GM23338 (cell line): Measurements from ENCODE around the gene CAPZB.

ENCODE experiments used
- CREB1 ChIP-seq: fragments of 250-450 bp; sonication (Bioruptor Pico); IDR thresholded peaks from 2 replicates; pipeline ENCODE4 v1.5.0; 2020; ENCODE audit warnings: low read depth, mild to moderate bottlenecking, moderate library complexity
- ETS1 ChIP-seq: IDR thresholded peaks from 2 replicates; pipeline ENCODE4 v1.6.1; 2016; ENCODE audit warnings: antibody characterized with exemption
- EZH2 ChIP-seq: fragments of 200-600 bp; sonication (generic); IDR thresholded peaks from one replicate; pipeline ENCODE4 v1.8.0; 2017; ENCODE audit warnings: antibody characterized with exemption, mild to moderate bottlenecking, low read depth; ENCODE audit not compliant: unreplicated experiment
- EZH2phosphoT487 ChIP-seq: fragments of 200-600 bp; sonication (generic); IDR thresholded peaks from one replicate; pipeline ENCODE4 v1.8.1; 2018; ENCODE audit warnings: antibody characterized with exemption; ENCODE audit not compliant: unreplicated experiment
- JUNB ChIP-seq: IDR thresholded peaks from one replicate; pipeline ENCODE4 v1.6.1; 2016; ENCODE audit warnings: antibody characterized with exemption; ENCODE audit not compliant: unreplicated experiment
- NANOG ChIP-seq: IDR thresholded peaks from 2 replicates; pipeline ENCODE4 v1.6.1; 2016; ENCODE audit warnings: antibody characterized with exemption, borderline replicate concordance
- POLR2AphosphoS5 ChIP-seq: IDR thresholded peaks from 2 replicates; pipeline ENCODE4 v1.6.1; 2016; ENCODE audit warnings: antibody characterized with exemption, low read depth
- STAT1 ChIP-seq: IDR thresholded peaks from one replicate; pipeline ENCODE4 v1.6.1; 2016; ENCODE audit warnings: antibody characterized with exemption; ENCODE audit not compliant: unreplicated experiment
- ZNF331 ChIP-seq: fragments of 250-450 bp; sonication (Bioruptor Pico); IDR thresholded peaks from 2 replicates; pipeline ENCODE4 v1.5.0; 2020; ENCODE audit warnings: low read depth, mild to moderate bottlenecking, moderate library complexity
- TF ChIP-seq, protein P1 (sequence below), 2 experiments: fragments of 200-600 bp in 1 of 2; sonication (generic) in 1 of 2; conservative IDR thresholded peaks; 2 replicates each; pipeline versions ENCODE4 v1.5.1 to v1.6.1; 2016 to 2017; ENCODE audit warnings: antibody characterized with exemption in 2 of 2, low read depth in 2 of 2, mild to moderate bottlenecking in 2 of 2, moderate library complexity in 1 of 2
- TF ChIP-seq, protein P2 (sequence below): IDR thresholded peaks from one replicate; pipeline ENCODE4 v1.6.1; 2018; ENCODE audit warnings: antibody characterized with exemption; ENCODE audit not compliant: unreplicated experiment

GRCh38 chr1:19485362-19486187 is at the start of gene CAPZB:
- TF ChIP-seq, protein P1, sequence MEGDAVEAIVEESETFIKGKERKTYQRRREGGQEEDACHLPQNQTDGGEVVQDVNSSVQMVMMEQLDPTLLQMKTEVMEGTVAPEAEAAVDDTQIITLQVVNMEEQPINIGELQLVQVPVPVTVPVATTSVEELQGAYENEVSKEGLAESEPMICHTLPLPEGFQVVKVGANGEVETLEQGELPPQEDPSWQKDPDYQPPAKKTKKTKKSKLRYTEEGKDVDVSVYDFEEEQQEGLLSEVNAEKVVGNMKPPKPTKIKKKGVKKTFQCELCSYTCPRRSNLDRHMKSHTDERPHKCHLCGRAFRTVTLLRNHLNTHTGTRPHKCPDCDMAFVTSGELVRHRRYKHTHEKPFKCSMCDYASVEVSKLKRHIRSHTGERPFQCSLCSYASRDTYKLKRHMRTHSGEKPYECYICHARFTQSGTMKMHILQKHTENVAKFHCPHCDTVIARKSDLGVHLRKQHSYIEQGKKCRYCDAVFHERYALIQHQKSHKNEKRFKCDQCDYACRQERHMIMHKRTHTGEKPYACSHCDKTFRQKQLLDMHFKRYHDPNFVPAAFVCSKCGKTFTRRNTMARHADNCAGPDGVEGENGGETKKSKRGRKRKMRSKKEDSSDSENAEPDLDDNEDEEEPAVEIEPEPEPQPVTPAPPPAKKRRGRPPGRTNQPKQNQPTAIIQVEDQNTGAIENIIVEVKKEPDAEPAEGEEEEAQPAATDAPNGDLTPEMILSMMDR (conservative IDR thresholded peaks at IDR 0.05; ENCODE audit: low read depth in 2 of 2), result no peak
- no peak for TF ChIP-seq EZH2
- TF ChIP-seq POLR2AphosphoS5, result peak; percentile 70
- no peak for TF ChIP-seq NANOG
- TF ChIP-seq, protein P2, sequence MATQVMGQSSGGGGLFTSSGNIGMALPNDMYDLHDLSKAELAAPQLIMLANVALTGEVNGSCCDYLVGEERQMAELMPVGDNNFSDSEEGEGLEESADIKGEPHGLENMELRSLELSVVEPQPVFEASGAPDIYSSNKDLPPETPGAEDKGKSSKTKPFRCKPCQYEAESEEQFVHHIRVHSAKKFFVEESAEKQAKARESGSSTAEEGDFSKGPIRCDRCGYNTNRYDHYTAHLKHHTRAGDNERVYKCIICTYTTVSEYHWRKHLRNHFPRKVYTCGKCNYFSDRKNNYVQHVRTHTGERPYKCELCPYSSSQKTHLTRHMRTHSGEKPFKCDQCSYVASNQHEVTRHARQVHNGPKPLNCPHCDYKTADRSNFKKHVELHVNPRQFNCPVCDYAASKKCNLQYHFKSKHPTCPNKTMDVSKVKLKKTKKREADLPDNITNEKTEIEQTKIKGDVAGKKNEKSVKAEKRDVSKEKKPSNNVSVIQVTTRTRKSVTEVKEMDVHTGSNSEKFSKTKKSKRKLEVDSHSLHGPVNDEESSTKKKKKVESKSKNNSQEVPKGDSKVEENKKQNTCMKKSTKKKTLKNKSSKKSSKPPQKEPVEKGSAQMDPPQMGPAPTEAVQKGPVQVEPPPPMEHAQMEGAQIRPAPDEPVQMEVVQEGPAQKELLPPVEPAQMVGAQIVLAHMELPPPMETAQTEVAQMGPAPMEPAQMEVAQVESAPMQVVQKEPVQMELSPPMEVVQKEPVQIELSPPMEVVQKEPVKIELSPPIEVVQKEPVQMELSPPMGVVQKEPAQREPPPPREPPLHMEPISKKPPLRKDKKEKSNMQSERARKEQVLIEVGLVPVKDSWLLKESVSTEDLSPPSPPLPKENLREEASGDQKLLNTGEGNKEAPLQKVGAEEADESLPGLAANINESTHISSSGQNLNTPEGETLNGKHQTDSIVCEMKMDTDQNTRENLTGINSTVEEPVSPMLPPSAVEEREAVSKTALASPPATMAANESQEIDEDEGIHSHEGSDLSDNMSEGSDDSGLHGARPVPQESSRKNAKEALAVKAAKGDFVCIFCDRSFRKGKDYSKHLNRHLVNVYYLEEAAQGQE, result no peak
- no peak for TF ChIP-seq EZH2phosphoT487
- no peak for TF ChIP-seq CREB1 (CRISPR knock-in tag)
- TF ChIP-seq ETS1, result no peak; the same call in 1 of the 2 replicates
- no peak for TF ChIP-seq JUNB
- TF ChIP-seq STAT1, result no peak
- TF ChIP-seq ZNF331 (CRISPR knock-in tag), result no peak
